ENCODE measurements around the gene CYP2W1. TPM values are rescaled to one million over a fixed set of nuclear protein-coding genes. Genes with fewer than 3 reads are reported as not detected.
"Not testable (repeated sequence)": the region's sequence is repeated elsewhere in the genome, so short reads cannot be mapped to it uniquely, and the experiment has no call there.

The CYP2W1 gene
- total and polyA plus RNA-seq, 10 of the 15 experiments (the other 5 are each of a cell fraction or from before 2014, with no cell fraction given) = not detected

DNA sequence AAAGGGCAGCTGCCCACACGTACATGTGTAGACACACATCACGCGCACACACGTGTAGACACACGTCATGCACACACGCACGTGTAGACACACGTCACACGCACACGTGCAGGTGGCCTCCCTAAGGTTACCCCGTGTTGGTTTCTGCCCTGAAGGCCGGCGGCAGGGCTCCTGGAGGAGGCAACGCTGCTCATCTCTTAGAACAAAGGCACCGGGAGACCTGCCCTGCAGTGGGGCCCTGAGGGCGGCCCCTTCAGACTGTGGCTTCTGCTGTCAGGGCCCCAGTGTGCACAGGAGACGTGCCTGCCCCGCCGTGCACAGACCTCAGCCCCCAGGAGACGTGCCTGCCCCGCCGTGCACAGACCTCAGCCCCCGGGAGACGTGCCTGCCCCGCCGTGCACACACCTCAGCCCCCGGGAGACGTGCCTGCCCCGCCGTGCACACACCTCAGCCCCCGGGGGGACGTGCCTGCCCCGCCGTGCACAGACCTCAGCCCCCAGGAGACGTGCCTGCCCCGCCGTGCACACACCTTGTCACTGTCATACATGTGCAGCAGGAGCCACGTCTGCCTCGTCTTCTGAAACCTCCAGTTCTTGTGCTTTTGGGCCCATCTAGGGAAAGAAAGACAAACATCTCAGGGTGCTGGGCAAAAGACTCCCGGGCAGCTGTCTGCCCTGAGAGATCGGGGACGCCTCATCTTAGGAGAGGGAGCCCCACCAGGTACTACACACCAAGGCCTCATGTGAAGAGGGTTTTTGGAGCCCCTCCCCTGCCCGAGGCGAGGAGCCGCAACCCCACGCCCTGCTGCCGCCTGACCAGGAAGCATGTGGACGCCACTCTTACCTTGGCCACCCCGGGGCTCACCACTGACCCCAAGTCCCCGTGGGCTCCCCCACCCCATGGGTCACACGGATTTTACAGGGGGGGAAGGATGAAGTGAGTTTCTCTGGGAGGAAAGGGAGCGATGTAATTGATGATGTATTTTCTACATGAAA is 17.3 kb downstream of the CYP2W1 start (continued):
- TF ChIP-seq CBX5 (IDR thresholded peaks at IDR 0.05; ENCODE audit: low read depth) (no peak), SUZ12 (IDR thresholded peaks at IDR 0.05; ENCODE audit: unreplicated experiment) (no peak), JUNB (IDR thresholded peaks at IDR 0.05) (no peak), RFX5 (IDR thresholded peaks at IDR 0.05; ENCODE audit: low read depth, low read length) (no peak), IKZF1 (conservative IDR thresholded peaks at IDR 0.05) (no peak)
- TF ChIP-seq, protein P1, sequence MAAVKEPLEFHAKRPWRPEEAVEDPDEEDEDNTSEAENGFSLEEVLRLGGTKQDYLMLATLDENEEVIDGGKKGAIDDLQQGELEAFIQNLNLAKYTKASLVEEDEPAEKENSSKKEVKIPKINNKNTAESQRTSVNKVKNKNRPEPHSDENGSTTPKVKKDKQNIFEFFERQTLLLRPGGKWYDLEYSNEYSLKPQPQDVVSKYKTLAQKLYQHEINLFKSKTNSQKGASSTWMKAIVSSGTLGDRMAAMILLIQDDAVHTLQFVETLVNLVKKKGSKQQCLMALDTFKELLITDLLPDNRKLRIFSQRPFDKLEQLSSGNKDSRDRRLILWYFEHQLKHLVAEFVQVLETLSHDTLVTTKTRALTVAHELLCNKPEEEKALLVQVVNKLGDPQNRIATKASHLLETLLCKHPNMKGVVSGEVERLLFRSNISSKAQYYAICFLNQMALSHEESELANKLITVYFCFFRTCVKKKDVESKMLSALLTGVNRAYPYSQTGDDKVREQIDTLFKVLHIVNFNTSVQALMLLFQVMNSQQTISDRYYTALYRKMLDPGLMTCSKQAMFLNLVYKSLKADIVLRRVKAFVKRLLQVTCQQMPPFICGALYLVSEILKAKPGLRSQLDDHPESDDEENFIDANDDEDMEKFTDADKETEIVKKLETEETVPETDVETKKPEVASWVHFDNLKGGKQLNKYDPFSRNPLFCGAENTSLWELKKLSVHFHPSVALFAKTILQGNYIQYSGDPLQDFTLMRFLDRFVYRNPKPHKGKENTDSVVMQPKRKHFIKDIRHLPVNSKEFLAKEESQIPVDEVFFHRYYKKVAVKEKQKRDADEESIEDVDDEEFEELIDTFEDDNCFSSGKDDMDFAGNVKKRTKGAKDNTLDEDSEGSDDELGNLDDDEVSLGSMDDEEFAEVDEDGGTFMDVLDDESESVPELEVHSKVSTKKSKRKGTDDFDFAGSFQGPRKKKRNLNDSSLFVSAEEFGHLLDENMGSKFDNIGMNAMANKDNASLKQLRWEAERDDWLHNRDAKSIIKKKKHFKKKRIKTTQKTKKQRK (IDR thresholded peaks at IDR 0.05; ENCODE audit: low read depth, low read length) = no peak

GRCh38 chr7:1001069-1001770 is 18.2 kb downstream of the CYP2W1 start:
- DNase-seq (ENCODE audit: low read depth, low spot score); H3K4me2 ChIP-seq (ENCODE audit: control insufficient read depth, insufficient read depth); intact Hi-C loops (cut with micrococcal nuclease; ENCODE audit: unreplicated experiment); H4K20me1 ChIP-seq (ENCODE audit: control insufficient read depth, insufficient read depth); H3K27me3 ChIP-seq (replicated peaks in 1 of 2; ENCODE audit: control insufficient read depth in 2 of 2, insufficient read depth in 2 of 2, low read length in 1 of 2); FAIRE-seq; H3K79me2 ChIP-seq (ENCODE audit: control insufficient read depth, insufficient read depth, low read length); H3K36me3 ChIP-seq (ENCODE audit: control insufficient read depth in 2 of 2, insufficient read depth in 2 of 2, low read length in 1 of 2); H2AFZ ChIP-seq (ENCODE audit: control insufficient read depth, low read depth, low read length); H3K4me3 ChIP-seq; H3K9ac ChIP-seq (ENCODE audit: control insufficient read depth, insufficient read depth, low read length); CTCF ChIA-PET; BruUV-seq (replicated peaks); in situ Hi-C loops (cut with MboI); H3K9me3 ChIP-seq (replicated peaks; ENCODE audit: control insufficient read depth, insufficient read depth, low read length): not testable (repeated sequence)
- peaks cover 21% of the 10 kb centered on the region for H3K4me1 ChIP-seq (ENCODE audit: control insufficient read depth, insufficient read depth, low read length)
- ChIA-PET POLR2A (interaction anchor here (1.4 kb wide), 1 partner anchor 23 kb away, joined by 3 read pairs; no protein-coding TSS in a partner anchor), RAD21 (ENCODE audit: unreplicated experiment) (interaction anchor here (0.8 to 1.2 kb wide), 2 partner anchors 25 to 85 kb away, joined by 3 read pairs; no protein-coding TSS in a partner anchor), SMC1A (ENCODE audit: uncharacterized antibody, unreplicated experiment) (interaction anchor here (1.9 kb wide), 1 partner anchor 64 kb away, joined by 8 read pairs; no protein-coding TSS in a partner anchor)
- WGBS (ENCODE audit: insufficient coverage, insufficient replicate concordance, low lambda C conversion rate, missing lambda C conversion rate) = 75% methylated on average over 10 of the region's 14 CpGs
- peak; percentile 17; the same call in 1 of the 2 replicates for TF ChIP-seq HCFC1 (IDR thresholded peaks at IDR 0.05; ENCODE audit: low read length)
- TF ChIP-seq, protein P2, sequence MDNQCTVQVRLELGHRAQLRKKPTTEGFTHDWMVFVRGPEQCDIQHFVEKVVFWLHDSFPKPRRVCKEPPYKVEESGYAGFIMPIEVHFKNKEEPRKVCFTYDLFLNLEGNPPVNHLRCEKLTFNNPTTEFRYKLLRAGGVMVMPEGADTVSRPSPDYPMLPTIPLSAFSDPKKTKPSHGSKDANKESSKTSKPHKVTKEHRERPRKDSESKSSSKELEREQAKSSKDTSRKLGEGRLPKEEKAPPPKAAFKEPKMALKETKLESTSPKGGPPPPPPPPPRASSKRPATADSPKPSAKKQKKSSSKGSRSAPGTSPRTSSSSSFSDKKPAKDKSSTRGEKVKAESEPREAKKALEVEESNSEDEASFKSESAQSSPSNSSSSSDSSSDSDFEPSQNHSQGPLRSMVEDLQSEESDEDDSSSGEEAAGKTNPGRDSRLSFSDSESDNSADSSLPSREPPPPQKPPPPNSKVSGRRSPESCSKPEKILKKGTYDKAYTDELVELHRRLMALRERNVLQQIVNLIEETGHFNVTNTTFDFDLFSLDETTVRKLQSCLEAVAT (IDR thresholded peaks at IDR 0.05) = peak; percentile 97
- peak in 1 of 2 experiments; percentile 81; a peak in 2 of 4 replicates for TF ChIP-seq SRF (IDR thresholded peaks at IDR 0.05; ENCODE audit: low read depth in 2 of 2, low read length in 2 of 2)
- peak overlapping the region; percentile 13; the same call in 1 of the 2 replicates for H3K27ac ChIP-seq (ENCODE audit: control insufficient read depth, insufficient read depth)
- ATAC-seq = peak; percentile 55
